Globus pallidus (tissue), 1 donor: ENCODE measurements around the gene ZNF423.

Experiments used
- DNase-seq: peaks from one replicate; pipeline ENCODE4 v3.0.0-alpha.2; 2015; ENCODE audit warnings: low spot score

Gene ZNF423

DNA sequence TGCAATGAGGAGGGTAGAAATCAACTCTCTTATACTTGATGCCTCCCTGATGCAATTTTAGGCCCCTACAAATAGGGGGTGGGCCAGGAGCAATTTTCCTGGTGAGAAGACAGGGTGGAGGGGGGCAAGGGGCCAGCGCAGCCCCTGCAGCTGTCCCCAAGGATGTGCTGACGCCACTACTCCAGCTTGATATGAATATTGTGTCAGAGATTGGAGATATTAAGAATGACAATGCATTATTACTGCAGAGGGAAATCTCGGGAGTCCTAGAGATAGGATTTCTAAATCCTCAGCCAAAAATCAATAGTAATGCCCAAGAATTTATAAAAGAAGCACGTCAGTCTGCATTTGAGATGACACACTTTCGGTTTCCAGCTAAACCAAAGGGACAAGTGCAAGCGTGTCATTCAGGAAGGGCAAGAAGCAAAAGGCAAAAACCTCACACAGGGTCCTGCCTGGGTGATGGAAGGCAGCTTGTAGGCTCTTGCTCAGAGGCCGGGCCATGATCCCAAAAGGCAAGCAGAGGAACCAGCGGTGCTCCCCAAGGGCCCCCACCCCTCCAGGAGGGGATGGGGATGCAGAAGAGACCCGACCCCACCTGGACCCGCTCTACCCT is 303.5 kb downstream of the ZNF423 start:
- no peak for DNase-seq

GRCh38 chr16:49550666-49551065 is 305.2 kb downstream of the ZNF423 start:
- no peak for DNase-seq

- DNase-seq: no peak
These were observed 305.8 kb downstream of the ZNF423 start for GRCh38 chr16:49550140-49550539.

- DNase-seq: no peak
These were observed 307.5 kb downstream of the ZNF423 start for GRCh38 chr16:49548325-49548970.

GRCh38 chr16:49547448-49547847 is 308.5 kb downstream of the ZNF423 start:
- no peak for DNase-seq

DNA sequence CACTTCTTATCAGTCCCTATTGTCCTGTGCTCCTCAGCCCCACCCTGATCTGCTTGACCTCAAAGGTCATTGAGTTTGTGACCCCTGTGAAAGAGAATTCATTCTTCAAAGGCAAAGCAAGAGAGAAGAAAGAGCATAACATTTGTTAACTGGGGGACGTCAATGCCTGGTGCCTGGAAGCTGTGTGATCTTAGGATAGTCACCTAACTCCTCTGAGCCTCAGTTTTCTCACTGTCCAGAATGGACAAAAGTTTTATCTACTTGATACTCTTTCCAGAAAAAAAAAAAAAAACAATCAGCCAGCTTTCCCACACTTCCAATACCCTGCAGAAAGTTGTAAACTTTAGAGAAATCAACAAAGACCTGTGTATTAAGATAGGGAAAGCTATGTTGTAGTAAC is 309.2 kb downstream of the ZNF423 start:
- DNase-seq: no peak

DNA sequence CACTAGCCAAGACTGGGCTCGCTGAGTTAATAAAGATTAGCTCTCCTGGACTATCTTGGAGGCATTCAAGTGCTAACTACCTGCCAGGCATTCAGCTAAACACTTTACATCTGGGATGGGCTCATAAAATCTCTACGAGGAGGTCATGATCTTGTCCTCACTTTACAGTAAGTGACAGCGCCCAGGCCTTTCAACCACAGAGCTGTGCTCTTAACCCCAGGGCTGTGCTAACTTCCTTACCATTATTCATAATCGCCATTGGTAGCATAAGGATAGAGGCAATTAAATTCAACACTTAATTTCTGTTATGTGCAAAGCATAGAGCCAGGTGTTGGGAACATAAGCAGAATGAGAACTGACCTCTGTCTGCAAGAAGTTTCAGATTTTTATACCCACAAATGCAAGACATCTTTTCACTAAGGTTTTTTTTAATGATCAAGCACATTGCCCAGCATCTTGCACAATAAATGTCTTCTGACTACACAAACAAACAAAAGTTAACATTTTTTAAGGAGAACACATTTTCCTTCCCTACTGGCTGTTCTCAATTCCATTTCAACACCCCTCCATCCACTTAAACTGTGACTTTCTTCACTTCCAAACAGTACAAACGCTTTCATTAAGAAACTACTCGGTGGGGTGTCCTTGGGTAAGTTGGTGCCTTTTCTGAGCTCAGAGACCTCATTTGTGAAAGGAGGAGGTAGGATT is 310.0 kb downstream of the ZNF423 start:
- DNase-seq: no peak

GRCh38 chr16:49545243-49545642 is 310.7 kb downstream of the ZNF423 start:
- DNase-seq: no peak

- no peak for DNase-seq
These were observed 311.1 kb downstream of the ZNF423 start for GRCh38 chr16:49544828-49545227.

GRCh38 chr16:49543631-49543946 is 312.3 kb downstream of the ZNF423 start:
- DNase-seq: no peak

DNA sequence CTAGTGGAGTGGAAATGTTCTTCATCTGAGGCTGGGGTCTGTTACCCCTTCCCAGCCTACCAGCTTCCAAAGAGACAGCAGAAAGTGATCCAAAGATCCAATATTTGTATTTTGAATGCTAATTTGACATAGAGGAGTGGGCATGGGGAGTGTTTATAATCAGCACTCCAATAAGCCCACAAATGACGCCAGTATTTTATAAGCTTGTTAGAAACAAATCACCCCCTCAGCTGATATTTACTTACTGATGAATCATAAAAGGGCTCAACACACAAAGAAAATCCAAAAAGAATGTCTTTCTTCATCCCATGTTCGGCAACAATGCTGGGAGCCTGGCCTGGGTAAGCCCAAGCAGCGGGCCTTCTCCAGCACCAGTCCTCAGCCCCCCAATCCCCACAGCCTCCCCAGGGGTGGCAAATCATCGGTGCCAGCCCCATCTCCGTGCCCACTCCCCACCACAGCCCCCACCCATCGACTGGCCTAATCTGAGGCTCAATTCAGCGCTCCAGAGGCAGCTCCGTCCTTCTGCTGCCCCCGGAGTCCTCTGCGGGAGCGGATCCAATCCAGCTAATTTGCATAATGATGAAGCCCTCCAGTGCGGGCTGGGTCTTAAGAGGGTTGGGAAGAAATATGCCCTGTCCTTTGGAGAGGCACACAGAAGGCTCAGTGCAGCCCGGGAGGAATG is 312.8 kb downstream of the ZNF423 start:
- DNase-seq: no peak

DNA sequence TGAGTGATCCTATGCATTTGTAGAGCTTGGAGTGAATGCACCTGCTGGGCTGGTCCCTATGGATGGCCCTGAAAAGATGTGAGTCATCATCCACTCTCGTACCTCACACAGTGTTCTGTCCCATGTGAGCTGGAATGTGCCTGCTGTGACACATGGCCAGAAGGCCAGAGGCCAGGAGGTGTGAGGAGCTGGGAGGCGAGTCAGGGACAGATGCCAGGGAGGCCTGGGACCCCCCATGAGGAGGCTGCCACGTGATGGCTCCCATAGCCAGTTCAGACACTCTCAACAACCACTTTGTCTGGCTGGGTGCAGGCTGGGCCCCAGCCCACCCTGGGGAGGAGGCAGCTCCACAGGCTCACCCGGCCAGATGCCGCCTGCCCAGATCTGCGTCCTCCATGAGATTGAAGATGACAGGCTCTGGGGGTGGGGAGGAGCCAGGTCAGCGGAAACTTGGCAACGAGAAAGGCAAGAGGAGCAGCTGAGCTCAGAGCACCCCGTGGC is 313.5 kb downstream of the ZNF423 start:
- DNase-seq: no peak

- no peak for DNase-seq
These were observed 315.1 kb downstream of the ZNF423 start for GRCh38 chr16:49540836-49541235.

- DNase-seq: no peak
These were observed 316.2 kb downstream of the ZNF423 start for GRCh38 chr16:49539758-49540157.

- no peak for DNase-seq
These were observed 317.9 kb downstream of the ZNF423 start for GRCh38 chr16:49537924-49538459.

DNA sequence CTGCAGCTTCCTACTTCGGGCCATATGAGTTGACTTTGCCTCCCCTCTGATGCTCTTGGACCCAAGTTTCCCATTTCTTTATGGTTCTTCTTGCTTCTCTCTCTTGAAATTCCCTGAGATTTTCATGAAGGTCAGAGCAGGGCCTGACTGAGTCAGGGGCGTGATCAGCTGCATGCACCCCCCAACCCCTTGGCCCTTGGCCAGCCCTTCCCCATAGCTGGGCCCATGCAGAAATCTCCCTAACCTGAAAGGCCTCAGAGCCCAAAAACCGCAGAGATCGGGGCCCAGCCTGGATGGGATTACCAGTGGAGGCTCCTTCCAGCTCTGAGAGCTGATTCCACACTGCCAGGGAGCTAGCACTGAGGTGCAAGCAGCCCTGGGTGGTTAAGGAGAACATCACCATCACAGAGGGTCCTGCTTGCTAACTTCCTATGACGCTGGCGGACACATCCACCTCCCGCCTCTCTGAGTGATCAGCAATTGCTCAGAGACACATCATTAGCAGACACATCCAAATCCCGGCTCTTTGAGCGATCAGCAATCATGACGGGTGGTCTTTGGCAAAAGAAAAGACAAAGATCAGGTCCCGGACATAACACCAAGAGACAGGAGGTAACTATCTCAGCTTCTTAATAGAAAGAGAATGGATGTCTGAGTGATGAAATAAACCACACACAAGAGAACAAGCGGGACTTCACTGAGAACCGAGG is 320.9 kb downstream of the ZNF423 start:
- no peak for DNase-seq

DNA sequence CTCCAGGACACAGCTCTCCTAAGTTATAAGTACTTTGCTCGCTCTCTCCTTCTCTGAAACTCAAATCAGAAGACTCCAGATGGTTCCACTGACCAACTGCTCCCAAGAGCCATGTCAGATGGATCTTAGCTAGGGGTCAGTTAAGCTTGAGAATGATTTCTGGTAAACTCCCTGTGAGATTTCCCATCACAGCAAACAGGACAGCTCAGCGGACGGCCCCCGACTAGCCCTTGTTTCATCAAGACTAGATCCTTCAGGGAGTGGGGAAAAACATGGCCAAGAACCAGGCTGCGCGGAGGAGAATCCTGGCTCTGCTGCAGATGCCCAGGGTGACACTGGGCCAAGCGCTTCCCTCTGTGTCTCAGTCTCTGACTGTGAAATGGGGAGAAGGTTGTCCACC is 322.5 kb downstream of the ZNF423 start:
- DNase-seq: no peak

GRCh38 chr16:49532873-49533272 is 323.0 kb downstream of the ZNF423 start:
- no peak for DNase-seq

GRCh38 chr16:49531931-49532840 is 323.7 kb downstream of the ZNF423 start:
- no peak for DNase-seq

DNA sequence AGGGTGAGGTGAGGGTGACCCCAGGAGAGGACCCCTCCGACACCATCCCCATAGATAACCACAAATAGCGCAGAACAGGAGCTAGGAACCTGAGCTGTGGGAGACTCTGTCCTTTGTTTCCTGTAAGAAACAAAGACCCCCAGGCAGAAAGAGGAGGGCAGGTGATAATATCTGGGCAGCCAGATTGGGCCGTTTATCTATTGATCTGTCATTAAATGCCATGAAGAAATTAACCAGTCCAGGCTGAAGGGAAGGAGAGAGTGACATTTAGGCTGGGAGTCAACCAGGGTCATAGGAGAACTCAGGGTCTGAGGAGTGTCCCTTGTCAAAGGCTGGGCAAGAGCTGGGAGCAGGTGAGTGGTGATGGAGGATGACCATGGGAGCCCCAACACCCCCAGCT is 324.5 kb downstream of the ZNF423 start:
- DNase-seq: no peak

GRCh38 chr16:49530427-49530970 is 325.4 kb downstream of the ZNF423 start:
- DNase-seq: no peak
